EL (cell line): ENCODE data around the gene TMIGD2.
"Not testable (repeated sequence)": the region's sequence is repeated elsewhere in the genome, so short reads cannot be mapped to it uniquely, and the experiment has no call there.

Source experiments
- DNase-seq: peaks from one replicate; pipeline ENCODE4 v3.0.0-alpha.2; 2016

The TMIGD2 gene

DNA sequence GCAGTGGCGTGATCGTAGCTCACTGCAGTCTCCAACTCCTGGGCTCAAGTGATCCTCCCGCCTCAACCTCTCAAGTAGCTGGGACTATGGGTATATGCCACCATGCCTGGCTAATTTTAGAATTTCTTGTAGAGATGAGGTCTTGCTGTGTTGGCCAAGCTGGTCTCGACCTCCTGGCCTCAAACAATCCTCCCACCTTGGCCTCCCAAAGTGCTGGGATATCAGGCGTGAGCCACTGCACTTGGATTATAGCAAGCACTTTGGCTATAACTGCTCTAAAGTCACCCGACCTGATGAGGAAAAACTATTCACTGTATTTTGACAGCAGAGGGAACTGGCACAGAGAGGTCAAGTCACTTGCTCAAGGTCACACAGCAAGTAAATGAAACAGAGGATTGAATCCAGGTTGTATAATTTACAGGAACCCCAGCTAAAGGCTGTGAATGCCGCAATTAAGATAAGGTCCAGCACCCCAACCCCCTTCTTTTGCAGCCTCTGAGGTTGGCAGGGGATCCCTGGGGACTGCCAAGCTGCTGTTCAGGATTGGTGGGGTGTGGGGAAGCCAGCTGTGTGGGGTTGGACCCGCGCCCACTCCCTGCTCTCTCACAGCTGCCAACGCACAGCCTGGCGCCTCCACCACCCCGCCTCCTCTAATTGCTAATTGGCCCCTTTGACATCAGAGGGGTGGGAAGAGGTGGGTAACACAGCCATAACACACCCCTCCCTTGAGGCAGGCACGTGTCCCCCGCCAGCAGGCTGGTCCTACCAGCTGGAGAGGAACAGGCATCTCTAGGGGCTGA is 6.0 kb downstream of the TMIGD2 start:
- DNase-seq = no peak

DNA sequence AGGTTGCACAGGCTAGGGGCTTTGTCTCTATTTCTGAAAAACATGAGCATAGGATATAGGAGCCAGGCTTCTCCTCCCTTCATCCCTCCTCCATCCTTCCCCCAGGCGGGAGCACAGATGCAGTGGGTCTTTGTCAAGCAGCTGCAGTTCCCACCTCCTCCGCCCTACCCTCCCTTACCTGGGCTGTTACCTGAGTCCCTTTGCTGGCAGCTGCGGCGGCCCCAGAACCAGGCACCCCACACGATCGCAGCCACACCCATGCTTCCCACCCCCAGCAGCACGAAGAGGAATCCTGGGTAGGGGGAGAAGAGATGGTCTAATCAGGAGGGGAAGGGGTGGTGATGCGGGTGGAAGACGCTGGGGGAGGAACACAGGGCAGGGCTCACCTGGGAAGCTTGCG is 7.8 kb downstream of the TMIGD2 start:
- DNase-seq = no peak

- no peak for DNase-seq
These were observed 9.7 kb downstream of the TMIGD2 start for GRCh38 chr19:4292515-4292914.

- DNase-seq = no peak
These were observed 10.9 kb downstream of the TMIGD2 start for GRCh38 chr19:4291184-4291732.

- no peak for DNase-seq
These were observed 14.0 kb downstream of the TMIGD2 start for GRCh38 chr19:4288091-4288777.

DNA sequence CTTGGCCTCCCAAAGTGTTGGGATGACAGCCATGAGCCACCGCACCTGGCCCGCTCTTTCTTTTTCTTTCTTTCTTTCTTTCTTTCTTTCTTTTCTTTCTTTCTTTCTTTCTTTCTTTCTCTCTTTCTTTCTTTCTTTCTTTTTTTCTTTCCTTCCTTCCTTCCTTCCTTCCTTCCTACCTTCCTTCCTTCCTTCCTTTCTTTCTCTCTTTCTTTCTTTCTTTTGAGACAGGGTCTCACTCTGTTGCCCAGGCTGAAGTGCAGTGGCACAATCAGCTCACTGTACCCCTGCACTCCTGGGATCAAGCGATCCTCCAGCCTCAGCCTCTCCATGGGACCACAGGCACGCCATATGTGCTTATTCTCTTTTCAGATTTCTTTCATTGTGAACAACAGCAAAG is 16.0 kb downstream of the TMIGD2 start:
- DNase-seq = not testable (repeated sequence)

GRCh38 chr19:4284974-4285373 is 17.2 kb downstream of the TMIGD2 start:
- DNase-seq = no peak

GRCh38 chr19:4284176-4284958 is 17.8 kb downstream of the TMIGD2 start:
- no peak for DNase-seq

DNA sequence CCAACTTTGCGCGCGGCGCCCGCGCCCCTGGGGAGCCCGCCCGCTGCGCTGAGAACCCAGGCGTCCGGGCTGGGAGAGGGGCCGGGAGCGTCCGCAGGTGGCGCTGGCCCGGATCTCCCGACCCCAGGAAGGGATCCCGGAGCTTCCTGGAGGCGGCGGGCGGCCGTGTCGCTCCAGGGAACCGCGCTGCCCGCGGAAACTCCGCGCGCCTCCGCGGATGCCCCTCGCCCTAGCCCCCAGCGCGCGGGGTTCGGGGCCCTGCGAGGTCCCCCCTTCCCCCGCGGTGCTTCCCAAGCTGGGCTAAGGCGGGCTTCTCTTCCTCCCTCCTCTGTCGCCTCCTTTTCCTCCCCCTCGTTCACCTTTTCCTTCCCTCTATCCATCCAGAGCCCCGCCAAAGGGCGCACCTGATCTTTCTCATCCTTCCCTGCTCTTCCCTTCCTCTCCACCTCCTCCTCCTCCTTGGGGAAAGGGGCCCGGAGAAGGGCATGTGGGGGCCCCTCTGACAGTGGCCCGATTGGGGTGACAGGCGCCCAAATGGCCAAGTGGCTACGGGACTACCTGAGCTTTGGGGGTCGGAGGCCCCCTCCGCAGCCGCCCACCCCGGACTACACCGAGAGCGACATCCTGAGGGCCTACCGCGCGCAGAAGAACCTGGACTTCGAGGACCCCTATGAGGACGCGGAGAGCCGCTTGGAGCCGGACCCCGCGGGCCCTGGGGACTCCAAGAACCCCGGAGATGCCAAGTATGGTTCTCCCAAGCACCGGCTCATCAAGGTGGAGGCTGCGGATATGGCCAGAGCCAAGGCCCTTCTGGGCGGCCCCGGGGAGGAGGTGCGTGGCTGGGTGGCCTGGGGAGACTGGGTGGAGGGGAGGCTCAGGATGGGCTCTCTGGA is 22.4 kb downstream of the TMIGD2 start:
- DNase-seq = no peak

- no peak for DNase-seq
These were observed 23.0 kb downstream of the TMIGD2 start for GRCh38 chr19:4279267-4279529.

GRCh38 chr19:4278419-4279266 is 23.5 kb downstream of the TMIGD2 start, which contains the start of gene SHD:
Gene SHD (plus strand): TSS chr19:4279266. CDS start chr19:4280064, 798 bp downstream.
- no peak for DNase-seq

DNA sequence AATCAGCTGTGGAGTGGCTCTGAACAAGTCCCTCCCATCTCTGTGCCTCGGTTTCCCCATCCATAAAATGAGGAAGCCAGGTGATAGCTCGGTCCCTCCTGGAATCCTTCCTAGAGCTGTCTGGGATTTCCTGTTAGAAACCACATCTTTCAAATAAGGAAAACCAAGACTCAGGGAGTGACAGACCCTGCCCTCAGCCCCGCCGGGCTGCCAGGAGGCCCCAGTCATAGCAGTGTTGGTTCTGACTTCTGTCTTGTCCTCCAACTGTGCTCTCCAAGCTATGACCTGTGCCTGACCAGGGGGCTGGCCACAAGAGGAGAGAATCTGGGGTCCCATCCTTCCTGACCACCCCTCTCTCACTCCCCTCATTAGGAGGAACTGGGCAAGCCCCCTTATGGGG is 24.2 kb downstream of the TMIGD2 start:
- no peak for DNase-seq

GRCh38 chr19:4277191-4277696 is 24.9 kb downstream of the TMIGD2 start:
- DNase-seq = no peak

DNA sequence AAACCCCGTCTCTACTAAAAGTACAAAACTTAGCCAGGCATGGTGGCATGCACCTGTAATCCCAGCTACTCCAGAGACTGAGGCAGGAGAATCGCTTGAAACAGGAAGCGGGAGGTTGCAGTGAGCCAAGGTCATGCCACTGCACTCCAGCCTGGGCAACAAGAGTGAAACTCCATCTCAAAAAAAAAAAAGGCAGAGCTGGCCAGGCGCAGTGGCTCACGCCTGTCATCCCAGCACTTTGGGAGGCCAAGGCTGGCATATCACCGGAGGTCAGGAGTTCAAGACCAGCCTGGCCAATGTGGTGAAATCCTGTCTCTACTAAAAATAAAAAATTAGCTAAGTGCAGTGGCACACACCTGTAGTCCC is 27.9 kb downstream of the TMIGD2 start:
- not testable (repeated sequence) for DNase-seq

- no peak for DNase-seq
These were observed 29.3 kb downstream of the TMIGD2 start for GRCh38 chr19:4272894-4273293.

DNA sequence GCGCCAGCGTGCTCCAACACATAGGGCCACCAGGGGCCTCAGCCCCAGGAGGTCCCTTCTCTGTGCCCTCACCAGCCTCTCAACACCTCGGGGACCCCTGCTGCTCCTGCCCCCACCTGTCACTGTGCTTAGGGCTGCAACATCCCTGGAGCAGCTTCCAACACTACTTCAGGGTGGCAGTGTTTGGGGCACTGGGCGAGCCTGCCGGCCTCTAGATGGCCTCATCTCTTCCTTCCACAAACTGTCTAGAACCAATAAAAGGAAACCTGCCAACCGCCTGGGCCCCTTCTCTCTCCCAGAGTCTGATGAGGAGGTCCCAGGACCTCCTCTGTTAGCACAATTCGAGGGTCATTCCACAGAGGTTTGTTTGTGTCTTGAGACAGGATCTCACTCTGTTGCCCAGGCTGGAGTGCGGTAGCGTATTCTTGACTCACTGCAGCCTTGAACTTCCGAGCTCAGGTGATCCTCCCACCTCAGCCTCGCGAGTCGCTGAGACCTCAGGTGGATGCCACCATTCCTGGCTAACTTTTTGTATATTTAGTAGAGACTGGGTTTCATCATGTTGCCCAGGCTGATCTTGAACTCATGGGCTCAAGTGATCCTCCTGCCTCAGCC is 33.3 kb downstream of the TMIGD2 start:
- no peak for DNase-seq

- DNase-seq = no peak
These were observed 34.0 kb downstream of the TMIGD2 start for GRCh38 chr19:4267901-4268815.

DNA sequence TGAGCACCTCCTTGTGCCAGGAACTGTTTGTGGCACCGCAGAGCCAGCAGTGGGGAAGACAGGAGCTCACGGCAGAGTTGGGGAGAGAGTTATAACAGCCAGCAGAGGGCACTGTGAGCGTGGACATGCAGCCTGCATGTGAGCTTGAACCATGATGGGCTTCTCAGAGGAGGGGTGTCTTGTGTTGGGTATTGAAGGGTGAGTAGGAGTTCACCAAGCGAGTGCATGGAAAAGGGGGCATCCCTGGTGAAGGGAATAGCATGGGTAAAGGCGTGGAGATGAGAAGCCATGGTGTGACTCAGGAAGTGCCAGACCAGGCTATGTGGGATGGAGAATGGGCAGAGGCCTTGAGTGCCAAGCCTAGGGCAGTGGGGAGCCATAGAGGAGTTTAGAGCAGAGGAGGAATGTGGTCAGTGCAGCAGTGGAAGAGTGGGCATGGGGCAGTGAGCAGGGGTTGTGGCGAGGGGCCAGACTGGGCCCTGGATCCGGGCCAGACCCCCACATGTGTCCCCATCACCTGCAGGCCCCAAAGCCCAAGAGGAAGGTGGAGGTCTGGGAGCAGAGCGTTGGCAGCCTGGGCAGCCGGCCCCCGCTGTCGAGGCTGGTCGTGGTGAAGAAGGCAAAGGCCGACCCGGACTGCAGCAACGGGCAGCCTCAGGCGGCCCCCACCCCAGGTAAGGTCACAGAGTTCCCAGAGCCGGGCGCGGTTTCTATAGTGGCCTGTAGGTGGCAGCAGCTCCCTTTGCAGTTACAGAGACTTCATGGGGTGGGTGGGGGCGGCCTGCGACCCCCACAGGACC is 34.9 kb downstream of the TMIGD2 start:
- peak; percentile 49 for DNase-seq
